ENCODE results near the gene RGL3. TPM values are rescaled to one million over a fixed set of nuclear protein-coding genes. Genes with fewer than 3 reads are reported as not detected.
A peak's percentile ranks its signal among the peaks of the same experiment; 100 is the strongest.
"Not testable (repeated sequence)": the region's sequence is repeated elsewhere in the genome, so short reads cannot be mapped to it uniquely, and the experiment has no call there.

RGL3 gene
- total RNA-seq, 2 donors from 2014 or later: 125 to 131 TPM

DNA sequence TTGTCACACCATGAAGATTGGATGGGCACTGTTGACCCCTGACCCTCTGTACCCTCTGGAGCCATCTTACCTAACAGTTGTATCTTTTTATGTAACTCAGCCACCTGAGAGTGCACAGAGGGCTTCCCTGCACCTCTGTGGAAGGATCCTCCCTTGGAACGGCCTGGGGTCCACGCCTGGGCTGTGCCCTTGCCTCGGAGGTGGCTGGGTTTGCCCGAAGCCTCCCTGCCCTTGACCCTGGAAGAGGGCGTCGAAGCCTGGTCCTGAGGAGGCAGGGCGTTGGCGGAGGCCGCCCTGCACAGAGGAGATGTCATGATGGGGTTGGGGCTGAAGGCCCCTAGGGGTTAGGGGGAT lies 15.6 kb upstream of the RGL3 start:
- WGBS, 2 experiments (ENCODE audit: insufficient coverage in 1 of 2, insufficient read length in 1 of 2): 17 to 25% methylated on average over 1 to 9 of the region's 9 CpGs
- Histone ChIP-seq H3K9me3 (ENCODE audit: control insufficient read depth, low read length) (no peaks in the 10 kb centered on the region), H3K4me3 (ENCODE audit: low read length) (peak overlapping the region; percentile 98), H3K4me1 (ENCODE audit: control insufficient read depth, insufficient read depth, low read length) (no peaks in the 10 kb centered on the region), H3K27me3 (ENCODE audit: control insufficient read depth, insufficient read depth, low read length, poor library complexity, severe bottlenecking) (no peaks in the 10 kb centered on the region), H3K27ac (ENCODE audit: low read depth, low read length) (peak overlapping the region; percentile 85), H3K9ac (ENCODE audit: extremely low read depth, low read length, poor library complexity, severe bottlenecking) (no peak overlapping the region), H3K36me3 (ENCODE audit: control insufficient read depth, insufficient read depth, low read length) (peaks cover 26% of the 10 kb centered on the region)
- Mint-ChIP-seq H3K27ac (peak overlapping the region; percentile 70), H3K36me3 (ENCODE audit: low read depth) (peaks cover 35% of the 10 kb centered on the region), H3K4me3 (peak overlapping the region; percentile 99), H3K9me3 (no peaks in the 10 kb centered on the region), H3K4me1 (peaks cover 11% of the 10 kb centered on the region), H3K27me3 (ENCODE audit: insufficient read depth) (no peaks in the 10 kb centered on the region)
- TF ChIP-seq, protein P1, sequence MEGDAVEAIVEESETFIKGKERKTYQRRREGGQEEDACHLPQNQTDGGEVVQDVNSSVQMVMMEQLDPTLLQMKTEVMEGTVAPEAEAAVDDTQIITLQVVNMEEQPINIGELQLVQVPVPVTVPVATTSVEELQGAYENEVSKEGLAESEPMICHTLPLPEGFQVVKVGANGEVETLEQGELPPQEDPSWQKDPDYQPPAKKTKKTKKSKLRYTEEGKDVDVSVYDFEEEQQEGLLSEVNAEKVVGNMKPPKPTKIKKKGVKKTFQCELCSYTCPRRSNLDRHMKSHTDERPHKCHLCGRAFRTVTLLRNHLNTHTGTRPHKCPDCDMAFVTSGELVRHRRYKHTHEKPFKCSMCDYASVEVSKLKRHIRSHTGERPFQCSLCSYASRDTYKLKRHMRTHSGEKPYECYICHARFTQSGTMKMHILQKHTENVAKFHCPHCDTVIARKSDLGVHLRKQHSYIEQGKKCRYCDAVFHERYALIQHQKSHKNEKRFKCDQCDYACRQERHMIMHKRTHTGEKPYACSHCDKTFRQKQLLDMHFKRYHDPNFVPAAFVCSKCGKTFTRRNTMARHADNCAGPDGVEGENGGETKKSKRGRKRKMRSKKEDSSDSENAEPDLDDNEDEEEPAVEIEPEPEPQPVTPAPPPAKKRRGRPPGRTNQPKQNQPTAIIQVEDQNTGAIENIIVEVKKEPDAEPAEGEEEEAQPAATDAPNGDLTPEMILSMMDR (conservative IDR thresholded peaks at IDR 0.05): no peak
- no peak for DNase-seq

GRCh38 chr19:11433526-11433925 lies 14.4 kb upstream of the RGL3 start:
- H3K36me3 Mint-ChIP-seq (ENCODE audit: low read depth): peaks cover 30% of the 10 kb centered on the region
- WGBS, 2 experiments (ENCODE audit: insufficient coverage in 1 of 2, insufficient read length in 1 of 2): 90 to 94% methylated on average over 3 of the region's 3 CpGs
- not testable (repeated sequence) for H3K27ac Mint-ChIP-seq; H3K4me1 ChIP-seq (ENCODE audit: control insufficient read depth, insufficient read depth, low read length); H3K27me3 Mint-ChIP-seq (ENCODE audit: insufficient read depth); H3K4me3 Mint-ChIP-seq; DNase-seq; H3K4me3 ChIP-seq (ENCODE audit: low read length); H3K9me3 ChIP-seq (ENCODE audit: control insufficient read depth, low read length); H3K27ac ChIP-seq (ENCODE audit: low read depth, low read length); H3K27me3 ChIP-seq (ENCODE audit: control insufficient read depth, insufficient read depth, low read length, poor library complexity, severe bottlenecking); H3K9ac ChIP-seq (ENCODE audit: extremely low read depth, low read length, poor library complexity, severe bottlenecking); H3K9me3 Mint-ChIP-seq
- peaks cover 22% of the 10 kb centered on the region for H3K36me3 ChIP-seq (ENCODE audit: control insufficient read depth, insufficient read depth, low read length)
- H3K4me1 Mint-ChIP-seq: peaks cover 11% of the 10 kb centered on the region

DNA sequence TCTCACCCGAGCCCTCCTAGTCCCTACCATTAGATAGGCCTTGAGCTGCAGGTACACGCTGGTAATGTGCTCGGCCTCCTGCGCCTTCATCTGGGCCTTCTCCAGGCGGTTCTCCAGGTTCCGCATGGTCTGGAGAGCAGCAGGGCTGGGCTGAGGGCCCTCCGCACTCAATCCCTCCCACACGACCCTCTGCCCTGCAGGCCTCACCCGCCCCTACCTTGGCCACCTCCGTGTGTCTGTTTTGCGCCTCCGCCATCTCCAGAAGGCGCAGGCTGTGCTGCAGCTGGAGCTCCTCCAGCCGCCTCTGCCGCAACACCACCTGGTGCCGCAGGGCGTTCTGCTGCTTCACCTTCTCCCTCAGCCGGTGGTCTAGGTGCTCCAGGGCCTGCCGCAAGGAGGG lies 7.5 kb upstream of the RGL3 start:
- peaks cover 26% of the 10 kb centered on the region for H3K27me3 ChIP-seq (ENCODE audit: control insufficient read depth, insufficient read depth, low read length, poor library complexity, severe bottlenecking)
- no peaks in the 10 kb centered on the region for H3K9me3 ChIP-seq (ENCODE audit: control insufficient read depth, low read length)
- Mint-ChIP-seq H3K27me3 (ENCODE audit: insufficient read depth) (peaks cover 25% of the 10 kb centered on the region), H3K9me3 (no peaks in the 10 kb centered on the region), H3K4me3 (no peak overlapping the region), H3K36me3 (ENCODE audit: low read depth) (no peaks in the 10 kb centered on the region), H3K27ac (no peak overlapping the region), H3K4me1 (no peaks in the 10 kb centered on the region)
- no peak overlapping the region for H3K27ac ChIP-seq (ENCODE audit: low read depth, low read length)
- H3K36me3 ChIP-seq (ENCODE audit: control insufficient read depth, insufficient read depth, low read length): no peaks in the 10 kb centered on the region
- 91 to 94% methylated on average over 9 to 19 of the region's 19 CpGs for WGBS, 2 experiments (ENCODE audit: insufficient coverage in 1 of 2, insufficient read length in 1 of 2)
- no peak overlapping the region for H3K4me3 ChIP-seq (ENCODE audit: low read length)
- no peak for DNase-seq
- TF ChIP-seq, protein P1 (conservative IDR thresholded peaks at IDR 0.05): no peak
- H3K9ac ChIP-seq (ENCODE audit: extremely low read depth, low read length, poor library complexity, severe bottlenecking): no peak overlapping the region
- no peaks in the 10 kb centered on the region for H3K4me1 ChIP-seq (ENCODE audit: control insufficient read depth, insufficient read depth, low read length)
